Middle frontal gyrus (tissue), 1 donor: ENCODE data around the gene IL1R1.

Experiments used
- DNase-seq: peaks from one replicate; pipeline ENCODE4 v3.0.0-alpha.2; 2015; ENCODE audit warnings: low spot score; ENCODE audit errors: extremely low spot score

The IL1R1 gene

DNA sequence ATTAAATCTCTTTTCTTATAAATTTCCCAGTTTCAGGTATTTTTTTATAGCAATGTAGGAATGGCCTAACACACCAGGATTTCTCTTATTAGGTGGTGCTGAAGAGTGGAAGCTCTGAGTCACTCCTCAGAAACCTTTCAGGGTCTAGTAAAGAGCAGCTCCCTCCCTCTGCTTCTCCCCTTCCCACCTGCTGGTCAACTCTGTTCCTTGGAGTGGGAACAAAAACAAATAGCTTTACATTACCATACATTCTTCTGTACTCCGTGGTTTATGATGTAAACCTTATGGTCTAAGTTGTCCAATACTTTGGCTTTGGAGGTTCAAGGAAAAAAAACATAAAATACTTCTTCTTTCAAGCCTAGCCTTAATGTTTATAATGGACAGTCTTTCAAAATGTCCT, 2.7 kb upstream of the IL1R1 start:
- no peak for DNase-seq

DNA sequence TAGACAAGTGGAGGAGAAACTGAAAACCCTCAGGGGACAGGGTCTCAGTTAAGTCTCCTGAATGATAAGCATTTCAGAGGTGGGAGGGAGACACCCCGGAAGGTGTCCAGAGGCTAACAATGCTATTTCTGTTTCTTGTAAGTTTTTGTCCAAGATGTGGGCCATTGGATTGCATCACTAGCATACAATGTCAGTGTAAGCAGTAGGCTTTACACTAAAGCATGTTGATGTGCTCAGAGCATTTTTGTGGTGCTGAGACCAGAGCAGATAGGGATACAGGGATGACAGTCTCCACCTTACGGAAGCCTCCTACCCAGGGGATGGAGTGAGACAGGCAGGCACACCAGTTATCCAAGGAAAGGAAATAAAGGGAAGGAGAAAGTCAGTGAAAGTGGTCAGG, 2.2 kb upstream of the IL1R1 start:
- DNase-seq = no peak

DNA sequence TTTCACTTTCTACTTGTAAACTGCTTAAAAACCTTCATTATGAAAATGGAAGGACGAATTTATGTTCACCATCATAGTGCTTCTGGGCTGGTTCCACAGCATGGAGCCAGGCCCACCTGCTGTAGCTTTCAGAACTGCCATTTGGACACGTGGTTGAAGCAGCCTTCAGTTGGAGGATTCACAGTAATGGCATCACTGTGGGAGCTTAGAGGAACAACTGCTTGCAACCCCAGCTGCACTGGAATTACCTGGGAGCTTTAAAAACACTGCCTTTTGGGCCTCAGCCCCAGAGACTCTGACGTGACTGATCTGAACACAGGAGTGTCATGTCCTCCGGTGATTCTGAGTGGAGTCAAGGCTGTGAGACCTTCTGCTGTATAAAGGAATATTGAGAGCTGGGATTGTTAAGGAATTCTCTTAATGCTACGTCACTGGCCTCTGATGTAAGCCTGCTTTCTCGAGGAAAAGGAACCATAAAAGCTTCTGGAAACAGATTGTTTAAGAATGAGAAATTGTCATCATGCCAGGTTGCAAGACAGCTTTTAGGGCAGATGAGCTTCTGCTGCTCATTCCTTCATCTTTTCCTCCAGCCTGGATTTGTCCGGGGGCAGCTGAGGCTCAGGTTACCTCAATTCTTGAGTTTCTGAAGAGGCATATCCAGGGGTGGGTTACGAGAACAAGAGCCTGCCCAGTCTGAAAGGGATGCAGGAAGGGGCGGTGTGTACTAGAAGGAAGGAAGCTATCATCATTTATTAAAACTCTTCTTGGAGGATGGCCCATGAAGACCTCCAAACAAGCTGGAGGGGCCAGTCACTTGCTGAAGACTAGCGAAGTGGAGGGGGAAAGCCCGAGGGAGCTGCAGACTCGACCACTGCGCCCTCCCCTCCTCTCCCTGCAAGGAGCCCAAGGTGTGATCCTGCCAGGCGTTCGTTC, 1.3 kb upstream of the IL1R1 start:
- no peak for DNase-seq

DNA sequence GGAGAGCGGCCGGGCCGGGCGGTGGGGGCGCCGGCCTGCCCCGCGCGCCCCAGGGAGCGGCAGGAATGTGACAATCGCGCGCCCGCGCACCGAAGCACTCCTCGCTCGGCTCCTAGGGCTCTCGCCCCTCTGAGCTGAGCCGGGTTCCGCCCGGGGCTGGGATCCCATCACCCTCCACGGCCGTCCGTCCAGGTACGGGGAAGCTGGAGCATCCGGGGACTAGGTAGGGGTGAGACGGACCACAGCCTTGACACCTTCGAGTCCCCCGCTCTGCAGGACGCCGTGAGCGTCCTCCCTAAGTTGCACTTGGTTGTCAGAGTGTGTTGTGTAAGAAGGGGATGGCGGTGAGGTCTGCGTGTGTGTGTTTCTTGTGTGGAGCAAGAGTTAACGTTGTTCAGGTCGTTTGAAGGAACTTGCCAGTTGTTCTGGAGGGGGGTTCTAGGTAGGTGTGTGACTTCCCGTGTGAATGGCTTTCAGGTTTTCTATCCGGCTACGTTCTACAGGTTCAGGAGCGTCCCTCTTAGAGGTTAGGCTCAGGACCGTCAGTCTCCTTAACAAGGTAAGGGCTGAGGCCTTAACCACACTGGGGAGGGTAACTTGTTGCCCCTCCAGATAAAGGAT, 393 bp downstream of the IL1R1 start:
- DNase-seq = no peak

DNA sequence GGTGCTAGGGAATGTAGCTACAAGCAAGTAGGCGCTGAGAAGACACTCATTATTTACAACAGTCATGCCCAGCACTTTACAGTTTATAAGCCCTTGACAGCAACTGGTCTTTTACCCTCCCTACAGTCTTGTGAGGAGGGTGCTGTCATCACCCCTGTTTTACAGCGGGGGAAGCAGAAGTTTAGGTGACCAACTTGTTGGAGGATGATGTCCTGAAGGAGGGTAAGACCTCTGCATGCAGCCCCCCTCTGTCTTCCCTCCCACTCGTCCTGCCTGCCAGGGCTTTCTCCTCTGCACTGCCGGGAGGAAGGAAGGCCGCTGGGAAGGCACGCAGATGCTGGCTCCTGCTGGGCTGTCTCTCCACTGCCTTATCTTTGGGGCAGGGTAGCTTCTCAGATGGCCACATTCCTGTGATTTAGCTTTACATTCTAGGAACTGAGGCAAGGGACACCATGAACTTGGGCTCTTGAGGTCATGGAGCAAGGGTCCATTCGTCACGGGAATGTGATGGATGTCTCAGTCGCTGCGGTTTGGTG, 972 bp downstream of the IL1R1 start:
- DNase-seq = no peak

DNA sequence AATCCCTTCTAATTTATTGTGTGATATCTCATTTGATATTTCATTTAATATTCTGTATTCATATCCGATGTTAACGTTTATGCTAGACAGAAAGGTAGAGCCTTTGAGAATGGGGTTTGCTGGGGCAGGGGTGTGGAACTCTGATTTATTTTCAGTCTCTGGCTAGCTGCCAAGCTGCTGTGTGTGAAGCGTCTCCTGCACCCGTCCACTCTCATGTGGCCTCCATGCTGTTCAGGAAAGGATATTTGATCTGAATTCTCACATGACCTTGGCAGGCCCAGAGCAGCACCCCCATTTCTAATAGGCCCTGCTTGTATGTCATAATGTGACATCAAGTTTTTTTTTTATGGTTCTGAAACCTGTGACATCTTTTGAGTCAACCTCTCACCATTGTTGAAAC, 1.6 kb downstream of the IL1R1 start:
- DNase-seq = no peak

DNA sequence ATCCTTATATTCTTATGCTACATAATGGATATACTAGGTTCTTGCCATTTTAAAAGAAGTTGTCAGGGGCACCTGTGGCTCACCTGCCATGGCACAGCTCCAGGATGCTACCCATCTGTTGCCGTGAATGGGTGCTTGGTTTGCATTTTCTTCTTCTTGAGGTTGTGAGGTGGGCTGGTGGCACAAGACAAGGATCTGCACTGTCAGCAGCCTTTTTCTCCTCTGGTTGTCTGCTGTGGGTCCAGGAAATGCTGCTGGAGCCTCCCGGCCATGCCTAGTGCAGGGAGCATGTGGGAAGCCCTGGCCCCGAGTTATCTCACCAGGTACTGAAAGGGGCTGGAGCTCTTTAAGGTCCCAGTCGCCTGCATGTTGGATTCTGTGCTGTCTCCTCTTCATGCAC, 2.6 kb downstream of the IL1R1 start:
- DNase-seq = no peak

DNA sequence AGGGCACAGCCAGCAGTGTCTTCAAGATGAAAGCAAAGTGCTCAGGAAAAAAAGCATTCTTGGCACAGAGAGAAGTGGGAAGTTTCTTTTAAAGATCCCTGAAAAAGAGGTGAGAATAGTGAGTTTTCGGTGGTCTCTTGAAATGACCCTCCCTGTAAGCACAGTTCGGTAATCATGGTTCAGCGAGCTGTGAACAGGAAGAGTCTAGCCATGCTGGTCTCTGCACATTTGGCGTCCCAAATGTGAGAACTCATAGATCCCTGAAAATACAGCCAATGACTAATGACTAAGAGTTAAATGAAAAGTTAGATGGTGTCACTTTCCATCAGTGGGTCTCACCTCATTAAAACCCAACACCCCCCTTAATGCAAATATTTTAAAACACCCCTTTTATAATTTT, 3.4 kb downstream of the IL1R1 start:
- DNase-seq = no peak

DNA sequence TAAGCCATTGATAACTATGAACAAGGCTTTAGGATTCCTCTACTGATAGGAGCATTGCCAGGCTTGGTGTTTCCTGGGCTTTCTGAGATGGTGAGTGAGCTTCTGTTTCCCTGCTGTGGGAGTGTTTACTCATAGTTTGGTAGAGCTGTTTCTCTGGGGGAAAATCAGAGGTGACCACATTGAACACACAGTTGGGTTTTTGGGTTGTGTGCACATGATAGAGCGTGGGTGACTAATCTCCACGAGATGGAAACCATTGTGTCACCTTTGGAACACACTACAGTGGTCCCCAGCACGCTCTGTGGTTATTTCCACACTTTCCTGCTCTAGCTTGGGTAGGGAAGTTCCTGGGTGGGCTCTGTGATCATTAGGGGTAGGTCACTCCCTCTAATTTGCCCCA, 5.4 kb downstream of the IL1R1 start:
- DNase-seq = no peak

DNA sequence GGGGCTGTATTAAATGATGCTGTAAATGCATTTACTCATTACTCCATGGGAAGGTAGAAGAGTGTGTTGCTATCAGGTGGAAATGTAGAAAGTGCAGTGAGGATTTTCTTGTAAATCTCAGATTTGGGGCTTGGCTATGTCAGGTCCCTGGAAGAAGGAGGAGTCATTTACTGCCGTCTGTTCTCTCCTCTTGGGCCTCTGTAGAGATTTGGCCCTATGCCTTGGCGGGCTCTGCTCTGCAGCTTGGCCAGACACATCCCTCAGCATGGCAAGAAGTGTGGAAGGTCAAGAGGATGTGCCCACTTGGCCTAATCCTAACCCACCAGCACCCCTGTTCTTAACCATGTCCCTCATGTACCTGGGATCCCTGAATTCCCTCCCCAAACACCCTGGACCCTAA, 6.7 kb downstream of the IL1R1 start:
- no peak for DNase-seq

DNA sequence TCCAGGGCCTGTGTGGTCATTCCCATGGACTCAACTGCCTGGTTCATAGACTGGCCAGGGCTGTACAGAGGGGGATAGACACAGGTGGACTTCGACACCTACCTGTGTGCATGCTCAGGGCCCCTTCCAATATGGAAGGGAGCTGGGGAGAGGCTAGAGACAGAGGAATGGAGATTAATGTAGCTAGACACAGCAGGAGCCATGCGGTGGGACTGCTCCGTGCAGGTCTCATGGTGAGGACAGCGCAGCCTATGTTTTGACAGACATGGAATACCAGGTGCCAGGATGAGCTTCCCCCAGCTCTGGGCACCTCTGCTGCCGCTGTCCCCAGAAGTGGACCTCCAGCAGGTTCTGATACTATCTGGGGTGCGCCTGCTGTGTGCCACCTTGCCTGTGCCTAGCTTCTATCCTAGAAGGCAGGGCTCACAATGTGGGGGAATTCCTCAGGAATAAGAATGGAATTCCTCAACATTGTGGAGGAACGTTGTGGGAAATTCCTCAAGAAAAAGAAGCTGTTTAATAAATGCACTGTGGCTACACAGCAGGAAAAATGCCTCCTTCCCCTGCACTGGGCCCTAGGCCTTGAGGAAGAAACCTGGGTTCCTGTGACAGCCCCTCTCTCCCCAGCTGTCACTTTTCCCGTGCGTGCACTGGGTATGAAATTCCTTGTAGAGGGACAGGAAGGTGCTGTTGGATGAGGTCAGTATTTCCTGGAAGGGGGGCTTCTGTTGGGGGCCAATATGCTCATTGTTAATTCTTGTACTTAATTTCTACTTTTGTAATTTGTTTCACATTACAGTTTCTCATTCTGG, 7.3 kb downstream of the IL1R1 start:
- DNase-seq = no peak

DNA sequence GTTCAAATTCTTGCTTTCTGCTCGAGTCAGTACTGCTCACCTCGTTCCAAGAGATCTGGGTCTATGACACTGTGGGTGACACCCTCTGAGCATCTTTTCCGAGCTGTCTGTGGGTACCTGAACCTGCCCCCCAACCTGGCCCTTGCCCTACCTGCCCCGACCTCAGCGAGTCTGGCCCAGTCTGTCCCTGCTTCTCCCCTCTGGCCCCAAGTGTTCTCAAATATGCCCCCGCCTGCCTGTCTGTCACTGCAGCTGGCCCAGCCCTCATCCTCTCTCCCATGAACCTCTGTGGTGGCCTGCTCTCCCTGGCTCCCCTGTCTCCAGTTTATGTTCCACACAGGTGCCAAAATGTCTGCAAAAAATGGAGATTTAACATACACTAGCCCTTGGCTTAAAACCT, 11.8 kb downstream of the IL1R1 start:
- no peak for DNase-seq

DNA sequence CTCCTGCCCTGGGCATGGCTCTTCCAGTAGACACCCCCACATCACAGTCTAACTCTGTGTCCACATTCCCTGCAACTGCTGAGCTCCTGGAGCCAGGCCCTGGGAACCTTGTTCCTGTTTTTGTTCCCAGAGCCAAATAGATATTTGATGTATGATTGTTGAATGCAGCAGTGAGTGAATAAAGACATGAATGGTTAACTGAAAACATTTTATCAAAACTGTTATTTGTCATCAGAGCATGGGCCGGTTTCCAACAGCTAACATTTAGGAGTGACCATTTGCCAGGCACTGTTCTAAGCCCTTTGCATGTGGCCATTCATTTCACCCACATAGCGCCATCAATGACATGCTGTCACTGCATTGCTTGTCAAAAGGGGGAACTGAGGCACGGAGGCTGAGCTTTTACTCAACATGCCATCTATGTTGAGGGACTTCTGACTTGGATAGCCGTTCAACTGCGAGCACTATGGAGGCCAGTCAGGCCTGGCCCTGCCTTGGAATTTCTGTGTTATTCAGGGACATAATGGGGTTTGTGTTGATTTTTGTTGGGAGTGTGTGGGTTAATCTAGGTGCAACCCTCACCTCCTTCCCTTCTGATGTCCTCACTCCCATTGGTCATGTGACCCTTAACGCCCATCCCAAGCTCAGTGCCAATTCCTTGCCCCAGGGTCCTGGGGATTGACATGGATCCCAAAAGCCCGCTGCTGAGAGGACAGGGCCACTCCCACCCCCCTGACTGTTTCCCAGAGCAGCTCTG, 12.6 kb downstream of the IL1R1 start:
- no peak for DNase-seq

DNA sequence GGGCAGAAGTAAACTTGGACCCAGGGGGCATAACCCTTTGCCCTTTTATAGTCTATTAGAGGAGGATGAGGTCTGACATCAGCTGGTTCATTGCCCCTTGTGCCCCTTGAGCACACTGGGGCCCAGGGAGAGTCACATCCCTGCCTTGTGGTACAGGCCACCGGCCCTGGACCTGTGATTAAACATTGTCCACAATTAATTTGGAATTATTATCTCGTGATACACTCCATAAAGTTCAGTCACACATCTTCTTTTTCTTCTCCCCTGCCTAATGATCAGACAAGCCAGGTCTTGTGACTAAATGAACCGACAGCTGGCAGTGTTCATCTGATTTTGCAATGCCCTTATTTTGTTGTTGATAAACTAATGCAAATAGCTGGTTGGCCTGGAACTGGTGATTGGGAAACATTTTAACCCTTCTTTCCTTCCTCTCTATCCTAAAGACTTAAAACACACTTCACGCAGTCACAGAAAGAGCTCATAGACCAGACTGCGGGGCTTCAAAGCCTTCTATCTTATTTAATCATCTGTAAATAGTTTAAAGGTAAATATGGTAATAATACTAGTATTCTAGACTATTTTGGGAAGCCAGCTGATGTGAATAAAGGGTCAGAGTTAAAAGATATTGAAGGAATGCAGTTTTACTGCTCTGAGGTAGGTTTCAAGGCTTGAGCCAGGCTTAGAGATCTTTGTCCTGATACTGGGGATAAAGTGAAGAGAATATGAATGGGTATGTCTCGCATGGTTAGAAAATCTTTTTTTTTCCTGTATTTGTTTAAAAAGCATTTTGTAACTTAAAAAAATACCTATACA, 13.4 kb downstream of the IL1R1 start:
- no peak for DNase-seq

DNA sequence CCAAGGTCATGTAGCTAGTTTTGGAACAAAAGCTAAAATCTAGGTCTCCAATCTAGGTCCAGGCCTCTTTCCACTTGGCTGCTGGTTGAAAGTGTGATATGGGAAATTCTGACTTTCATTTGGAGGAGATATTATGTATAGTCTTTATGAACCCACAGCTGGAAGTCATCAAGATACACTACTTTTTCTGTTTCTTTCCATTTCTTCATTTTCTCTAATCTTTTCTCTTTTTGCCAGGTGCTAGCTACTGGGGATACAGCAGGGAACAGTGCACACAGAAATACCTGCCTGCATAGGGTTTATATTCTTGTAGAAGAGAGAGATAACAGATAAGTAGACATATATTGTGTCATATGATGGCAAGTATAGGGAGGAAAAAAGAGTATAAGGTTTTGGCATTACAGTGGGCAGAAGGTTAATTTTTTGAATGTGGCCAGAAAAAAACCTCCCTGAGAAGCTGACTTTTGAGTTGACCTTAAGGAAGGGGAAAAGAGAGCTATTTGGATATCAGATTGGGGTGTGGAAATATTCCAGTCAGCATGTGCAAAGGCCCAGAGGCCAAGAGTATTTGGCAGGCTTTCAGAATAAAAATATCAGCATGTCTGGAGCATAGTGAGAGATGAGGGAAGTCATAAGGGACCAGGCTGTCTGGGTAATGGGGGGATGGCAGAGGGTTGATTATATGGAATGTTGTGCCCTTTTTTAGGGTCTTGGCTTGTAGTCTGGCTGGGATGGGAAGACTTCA, 15.6 kb downstream of the IL1R1 start:
- no peak for DNase-seq

DNA sequence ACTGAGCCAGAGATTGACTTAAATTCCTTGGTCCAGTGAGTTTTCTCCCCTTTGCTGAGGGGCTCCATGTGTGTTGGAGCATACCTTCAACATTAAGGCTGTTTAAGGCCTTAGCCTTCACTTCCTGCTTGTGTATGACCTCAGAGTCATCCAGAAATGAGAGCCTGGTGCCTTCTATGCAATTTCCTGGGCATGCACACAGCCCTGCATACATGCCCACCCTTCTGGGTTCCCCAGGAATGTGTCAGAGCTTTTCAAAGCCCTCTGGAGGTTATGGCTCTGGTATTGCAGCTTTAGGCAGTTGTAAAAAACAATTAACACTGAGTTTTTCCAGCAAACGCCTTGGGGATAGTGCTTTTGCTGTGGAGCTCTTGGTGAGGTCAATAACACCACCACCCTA, 16.7 kb downstream of the IL1R1 start:
- no peak for DNase-seq

DNA sequence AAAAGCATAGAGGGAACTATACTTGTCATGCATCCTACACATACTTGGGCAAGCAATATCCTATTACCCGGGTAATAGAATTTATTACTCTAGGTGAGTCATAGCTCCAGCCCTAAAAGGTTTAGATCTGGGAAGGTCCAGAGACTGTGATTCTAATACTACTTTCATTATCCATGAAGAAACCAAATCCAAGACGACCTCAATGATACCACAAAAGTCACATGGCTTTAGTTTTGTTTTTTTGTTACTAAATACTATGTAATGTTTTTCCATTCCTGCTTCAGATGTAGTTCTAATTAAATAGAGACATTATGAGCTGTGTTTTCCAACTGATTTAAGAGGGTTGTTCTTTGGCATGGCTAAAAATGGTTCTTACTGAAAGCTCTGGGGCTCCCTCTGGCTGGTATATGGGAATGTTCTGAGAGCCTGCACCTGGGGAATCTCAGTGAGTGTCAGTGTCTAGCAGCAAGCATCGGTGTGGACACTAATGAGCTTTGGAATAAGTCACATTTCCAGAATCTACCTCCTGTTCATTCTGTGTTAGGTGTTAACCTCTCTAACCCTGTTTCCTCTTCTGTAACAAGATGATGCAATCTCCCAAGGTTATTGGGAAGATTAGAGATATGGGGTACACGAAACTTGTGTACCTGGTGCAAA, 23.8 kb downstream of the IL1R1 start:
- DNase-seq = no peak

DNA sequence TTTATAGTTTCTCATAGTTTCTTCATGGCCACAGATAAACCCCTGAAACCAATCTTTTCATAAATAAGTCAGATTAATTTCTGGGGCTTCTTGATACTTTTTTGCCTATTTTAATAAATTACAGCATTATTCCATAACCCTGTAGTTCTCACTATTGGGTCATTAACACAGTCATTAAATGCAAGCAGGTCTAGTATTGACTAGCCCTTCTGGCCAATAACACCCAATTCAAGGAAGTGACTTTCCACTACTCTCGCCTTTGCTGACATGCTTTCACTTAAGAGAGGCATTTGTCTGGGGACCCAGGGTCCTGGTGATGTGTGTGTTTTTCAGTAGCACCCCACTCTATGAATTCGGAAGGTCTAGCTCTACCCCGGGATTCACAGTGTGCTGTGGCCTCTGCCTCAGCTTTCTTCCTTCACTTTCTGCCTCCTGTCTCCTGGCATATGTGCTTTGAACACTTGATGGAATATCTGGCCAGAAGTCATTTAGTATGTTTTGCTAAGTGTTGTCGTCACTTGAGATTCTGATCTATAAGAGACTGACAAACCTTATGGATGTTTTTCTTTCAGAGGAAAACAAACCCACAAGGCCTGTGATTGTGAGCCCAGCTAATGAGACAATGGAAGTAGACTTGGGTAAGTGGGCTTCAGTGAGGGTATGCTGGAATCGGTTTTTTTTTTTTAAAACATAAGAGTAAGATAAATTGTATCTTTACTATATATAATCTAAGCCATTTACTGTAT, 25.7 kb downstream of the IL1R1 start:
- DNase-seq = no peak
